ENCODE results near the gene ZFP36L1.
"Not testable (repeated sequence)": the region's sequence is repeated elsewhere in the genome, so short reads cannot be mapped to it uniquely, and the experiment has no call there.

The ZFP36L1 gene

DNA sequence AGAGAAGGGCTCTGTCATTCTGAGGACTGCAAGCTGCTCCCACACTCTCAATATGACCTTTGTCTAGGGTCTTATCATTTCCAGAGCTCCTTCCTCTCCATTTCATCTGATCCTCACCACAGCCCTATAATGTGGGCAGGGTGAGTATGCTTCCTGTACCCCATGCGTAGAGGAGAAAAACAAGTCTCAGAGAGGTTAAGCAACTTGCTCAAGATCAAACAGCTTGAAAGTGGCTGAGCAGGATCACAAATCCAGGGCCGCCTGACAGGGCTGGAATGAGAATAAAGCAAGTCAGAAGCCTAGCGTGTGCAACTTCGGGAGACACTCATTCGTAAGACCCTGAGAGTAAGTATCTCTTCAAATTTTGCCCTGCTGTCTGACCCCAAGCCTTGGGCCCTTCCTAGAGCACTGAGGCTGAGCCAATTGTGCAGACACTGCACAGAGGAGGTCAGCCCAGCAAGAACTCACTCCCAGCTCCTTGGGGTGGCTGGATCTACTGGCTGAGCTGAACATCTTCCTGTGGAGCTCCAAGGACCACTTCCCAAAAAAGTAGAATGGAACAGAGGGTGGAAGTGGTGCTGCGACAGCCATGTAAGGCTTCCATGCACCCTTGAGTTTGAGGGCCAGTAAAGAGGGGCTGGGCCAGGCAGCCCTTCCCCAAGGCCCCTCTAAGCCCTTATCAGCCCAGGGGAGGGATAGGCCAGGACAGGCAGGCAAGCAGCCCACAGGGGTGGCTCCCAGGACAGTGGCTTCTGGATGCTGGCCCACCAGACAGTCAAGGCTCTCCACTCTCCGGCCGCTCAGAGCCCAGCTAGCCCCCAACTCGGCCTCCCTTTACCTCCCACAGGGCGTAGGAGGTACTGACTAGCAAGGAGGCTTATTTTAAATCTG lies 10.5 kb downstream of the ZFP36L1 start:
- no peak for DNase-seq

DNA sequence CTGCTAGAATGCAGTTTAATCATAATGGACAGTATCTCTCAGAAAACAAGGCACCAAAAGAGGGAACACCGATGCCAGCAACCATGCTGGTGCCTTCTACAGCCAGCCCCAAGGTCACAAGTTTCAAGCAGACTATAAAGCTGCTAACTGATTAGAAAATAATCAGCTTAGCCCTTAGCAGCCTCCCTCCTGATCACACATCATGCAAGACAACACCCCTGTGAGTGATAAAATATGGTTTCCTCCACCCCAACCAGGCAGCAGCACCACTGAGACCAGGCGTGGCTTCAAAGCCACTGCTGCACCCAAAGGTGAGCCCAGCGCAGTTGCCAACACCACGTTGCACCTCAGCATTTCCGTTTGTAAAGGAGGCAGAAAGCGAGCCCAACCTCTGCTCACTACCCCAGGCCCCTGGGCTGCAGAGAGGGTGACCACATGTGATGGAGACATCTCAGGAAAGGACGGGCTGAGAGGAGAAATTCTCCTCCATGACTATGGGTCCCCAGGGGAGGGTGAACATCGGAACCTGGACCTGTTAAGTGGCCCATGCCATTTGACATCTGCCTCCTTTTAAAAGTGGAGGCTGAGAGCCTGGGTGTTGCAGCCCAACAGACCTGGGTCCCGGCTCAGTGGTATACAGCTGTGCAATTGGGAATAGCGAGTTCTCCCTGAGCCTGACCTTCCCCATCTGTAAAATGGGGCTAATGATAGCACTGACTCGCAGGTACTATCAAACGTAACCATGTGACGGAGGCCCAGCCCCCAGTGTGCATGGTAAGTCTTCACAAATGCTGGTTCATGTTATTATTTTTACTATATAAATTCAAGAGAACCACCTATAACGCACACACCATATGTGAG lies 11.5 kb downstream of the ZFP36L1 start:
- DNase-seq: no peak

DNA sequence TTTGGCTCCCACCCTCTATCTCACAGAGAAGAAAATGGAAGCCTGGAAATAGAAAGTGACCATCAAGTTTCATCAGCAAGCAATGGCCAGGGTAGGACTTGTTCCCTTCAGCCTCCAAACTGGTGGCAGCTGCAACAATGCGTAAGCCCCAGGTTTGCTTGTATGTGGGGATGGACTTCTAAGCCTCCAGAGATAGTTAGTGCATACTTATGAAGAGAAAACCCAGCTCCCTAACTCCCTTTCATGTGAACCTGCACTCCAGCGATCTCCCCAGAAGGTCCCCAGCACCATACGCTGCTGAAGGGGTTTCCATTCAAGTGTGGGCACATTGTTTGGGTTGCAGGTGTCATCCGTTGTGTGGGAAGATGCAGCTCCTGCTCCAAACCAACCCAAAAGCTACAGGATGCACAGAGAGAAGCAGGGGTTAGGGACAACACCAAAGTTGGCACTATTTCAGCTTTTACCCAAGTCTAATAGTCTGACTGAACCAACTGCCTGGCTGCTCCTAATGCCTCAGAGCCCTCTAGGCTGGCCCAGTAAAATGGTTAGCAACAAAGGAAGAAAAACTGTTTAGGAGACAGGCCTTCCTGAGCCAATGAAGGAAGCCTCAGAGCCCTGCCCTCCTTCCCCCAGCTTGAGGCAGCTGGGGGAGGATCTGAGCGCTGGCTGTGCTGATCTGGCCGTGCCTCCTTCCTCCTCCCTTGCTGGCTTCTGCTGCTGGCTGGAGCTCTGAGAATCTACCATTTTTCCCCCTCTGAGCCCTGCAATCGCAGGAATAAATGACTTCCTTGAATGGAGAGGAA lies 12.3 kb downstream of the ZFP36L1 start:
- DNase-seq: no peak

DNA sequence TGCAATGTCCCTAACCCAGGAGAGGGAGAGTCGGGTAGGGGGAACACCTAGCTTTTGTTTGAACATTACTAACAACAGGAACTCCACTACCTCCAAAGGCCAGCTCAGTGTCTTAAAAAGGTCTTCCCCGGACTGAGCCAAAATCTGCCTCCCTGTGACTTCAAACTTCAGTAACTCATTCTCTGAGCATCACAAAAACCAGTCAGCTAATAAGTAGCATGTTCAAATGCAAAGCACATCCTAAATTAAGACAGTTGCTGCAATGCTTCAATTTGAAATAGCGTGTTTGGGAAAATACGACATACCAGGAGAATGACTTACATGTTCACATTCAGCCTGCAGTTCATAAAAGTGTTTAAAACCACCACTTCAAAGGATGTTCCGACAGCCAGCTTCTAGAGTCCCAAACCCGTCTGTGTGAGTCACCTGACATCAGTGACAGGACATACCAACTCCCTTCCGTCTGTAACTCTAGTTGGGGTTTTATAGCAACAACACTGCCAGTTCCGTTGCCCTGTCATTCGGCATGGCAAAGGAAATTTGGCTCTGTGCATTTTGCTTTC lies 13.0 kb downstream of the ZFP36L1 start:
- no peak for DNase-seq

DNA sequence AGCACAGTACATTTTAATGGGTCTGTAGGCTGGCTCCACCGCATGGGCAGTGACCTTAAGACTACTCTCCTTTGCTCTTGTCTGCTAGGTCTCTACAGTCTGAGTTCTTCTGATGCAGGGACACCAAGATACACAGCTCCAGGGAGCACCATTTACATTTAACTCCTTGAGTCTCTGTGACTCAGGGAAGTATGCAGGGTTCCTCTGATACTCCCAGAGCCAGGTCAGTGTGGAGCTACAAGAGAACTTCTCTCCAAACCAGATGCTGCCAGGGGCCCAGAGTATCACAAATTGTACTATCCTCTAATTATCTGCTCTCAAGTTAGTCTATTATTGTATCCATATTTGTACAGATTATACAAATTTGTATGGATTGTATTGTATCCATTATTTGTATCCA lies 15.2 kb downstream of the ZFP36L1 start:
- no peak for DNase-seq

DNA sequence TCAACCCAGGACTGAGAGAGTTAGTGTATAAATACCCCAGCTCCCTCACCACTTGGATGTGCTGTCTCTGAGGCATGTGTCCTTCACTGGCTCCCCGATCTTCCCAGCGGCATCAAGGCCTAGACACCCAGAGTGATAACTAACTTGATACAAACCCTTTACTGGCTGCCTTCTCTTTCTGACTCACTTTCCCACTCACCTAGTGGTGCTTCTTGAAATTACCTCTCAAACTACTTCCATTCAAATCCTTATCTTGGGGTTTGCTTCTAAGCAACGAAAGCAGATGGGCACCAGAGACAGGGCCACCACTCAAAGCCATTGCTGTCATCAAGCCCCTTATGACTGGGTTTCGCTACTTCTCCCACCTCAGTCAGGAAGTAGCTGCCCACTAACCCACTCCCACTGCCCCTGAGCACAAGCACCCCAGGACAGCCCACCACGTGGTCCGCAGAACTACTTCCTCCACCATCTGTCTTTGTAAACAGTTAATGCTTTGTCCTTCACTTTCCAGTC lies 17.2 kb downstream of the ZFP36L1 start:
- no peak for DNase-seq

DNA sequence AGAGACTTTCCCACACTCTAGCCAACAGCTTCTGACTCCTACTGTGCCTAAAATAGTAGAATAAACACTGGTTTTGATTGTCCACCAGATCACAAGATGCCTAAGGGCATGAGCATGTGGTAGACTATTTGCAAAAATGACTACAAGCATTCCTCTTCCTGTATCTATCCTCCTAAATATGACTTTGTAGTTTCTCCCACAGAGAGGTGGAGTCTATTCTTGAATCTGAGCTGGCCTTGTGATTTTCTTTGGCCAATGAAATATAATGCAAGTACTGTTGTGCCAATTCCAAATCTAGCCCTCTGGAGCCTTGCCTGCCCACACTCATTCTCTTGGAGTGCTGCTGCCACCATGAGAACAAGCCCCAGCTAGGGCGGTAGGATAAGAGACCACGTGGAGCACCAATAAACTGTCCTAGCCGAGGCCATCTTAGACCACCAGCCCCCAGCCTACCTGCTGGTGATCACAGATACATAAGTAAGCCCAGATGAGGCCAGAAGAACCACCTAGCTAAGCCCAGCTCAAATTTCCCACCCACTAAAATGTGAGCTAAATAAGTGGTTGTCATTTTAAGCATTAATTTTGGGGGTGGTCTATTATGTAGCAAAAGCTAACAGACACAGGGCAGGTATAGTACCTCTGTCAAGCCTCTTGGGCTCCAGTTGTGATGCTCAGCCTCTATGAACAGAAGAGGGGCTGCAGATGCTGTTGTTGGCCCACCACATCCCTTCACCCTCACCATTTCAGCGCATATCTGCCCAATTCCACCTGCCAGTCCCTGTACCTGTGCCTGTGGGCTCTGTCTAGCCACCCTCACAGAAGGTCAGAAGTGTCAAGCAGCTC lies 17.9 kb downstream of the ZFP36L1 start:
- no peak for DNase-seq

DNA sequence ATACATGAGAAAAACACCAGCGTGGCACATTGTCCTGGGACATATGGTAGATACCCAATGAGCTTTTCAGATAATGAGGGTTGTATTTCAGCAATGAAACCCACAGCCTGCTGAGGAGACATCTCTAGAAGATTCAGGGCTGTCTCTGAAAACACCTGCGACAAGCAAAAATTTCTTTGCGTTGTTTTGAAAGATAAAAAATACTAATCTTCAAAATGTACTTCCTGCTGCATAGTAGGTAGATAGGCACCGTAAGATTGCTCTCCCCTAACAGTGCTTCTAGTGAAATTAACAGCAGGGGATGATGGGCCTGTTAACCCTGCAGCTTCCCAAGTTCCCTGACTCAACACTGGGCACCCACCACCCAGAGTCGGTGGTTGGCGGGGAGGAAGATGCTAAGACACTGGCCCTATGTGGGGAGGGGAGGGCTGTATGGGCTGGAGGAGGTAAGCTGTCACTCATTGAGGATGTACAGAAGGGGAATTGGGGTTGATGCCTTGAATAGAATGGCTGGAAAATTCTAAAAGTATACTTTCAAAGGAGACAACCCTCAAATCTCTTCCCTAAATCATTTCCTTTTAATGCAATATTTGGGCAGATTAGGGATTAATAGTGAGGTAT lies 20.0 kb downstream of the ZFP36L1 start:
- DNase-seq: no peak

DNA sequence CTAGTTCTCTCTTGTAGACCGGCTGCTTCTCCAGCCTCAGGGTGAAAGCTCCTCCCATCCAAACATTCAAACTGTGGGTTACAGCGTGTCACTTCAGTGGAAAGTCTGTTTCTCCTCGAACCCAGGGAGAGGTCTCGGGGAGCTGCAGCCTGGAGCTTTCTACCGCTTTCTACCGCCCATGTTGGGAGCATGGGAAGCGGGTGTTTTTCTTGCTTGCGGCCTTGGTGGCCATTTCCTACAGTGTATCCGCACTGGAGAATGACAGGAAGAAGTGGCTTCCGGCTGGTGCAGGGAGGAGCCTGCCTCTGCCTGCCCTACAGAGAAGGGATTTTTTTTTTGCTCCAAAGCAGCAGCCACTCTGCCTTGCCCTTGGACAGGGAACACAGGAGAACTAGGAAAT lies 21.2 kb downstream of the ZFP36L1 start:
- no peak for DNase-seq

DNA sequence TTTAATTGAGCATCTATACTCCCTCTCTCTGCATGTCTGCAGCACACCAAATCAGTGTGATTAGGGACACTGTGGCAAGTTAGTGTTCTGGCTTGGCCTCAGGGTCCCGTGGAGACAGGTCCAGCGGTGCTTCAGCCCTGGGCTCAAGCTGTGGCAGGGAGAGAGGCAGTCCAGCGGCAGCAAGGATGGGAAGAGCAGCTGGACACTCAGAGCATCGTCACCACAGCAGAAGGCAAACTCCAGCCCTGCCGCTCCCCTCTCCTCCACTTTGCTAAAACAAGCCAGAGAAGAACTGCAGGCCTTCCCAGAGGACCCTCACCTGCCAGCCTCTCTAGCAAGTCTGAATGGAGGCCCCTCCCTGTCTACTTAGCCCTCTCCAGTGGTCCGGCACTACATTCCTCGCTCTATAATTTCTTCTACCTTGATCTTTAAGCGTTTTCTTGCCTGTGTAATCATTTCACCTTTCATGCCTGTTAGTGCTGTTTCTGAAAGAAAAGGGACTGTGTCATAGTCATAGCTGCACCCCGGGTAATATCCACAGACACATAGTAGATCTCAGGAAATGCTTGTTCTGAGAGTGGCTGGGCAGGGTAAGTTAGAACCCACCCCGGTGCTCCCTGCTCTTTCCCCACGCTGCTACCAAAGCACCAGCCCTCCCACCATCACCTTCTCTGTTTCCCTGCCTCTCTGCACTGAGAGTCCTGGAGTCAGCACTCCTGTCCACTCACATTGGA lies 22.1 kb downstream of the ZFP36L1 start:
- DNase-seq: no peak

DNA sequence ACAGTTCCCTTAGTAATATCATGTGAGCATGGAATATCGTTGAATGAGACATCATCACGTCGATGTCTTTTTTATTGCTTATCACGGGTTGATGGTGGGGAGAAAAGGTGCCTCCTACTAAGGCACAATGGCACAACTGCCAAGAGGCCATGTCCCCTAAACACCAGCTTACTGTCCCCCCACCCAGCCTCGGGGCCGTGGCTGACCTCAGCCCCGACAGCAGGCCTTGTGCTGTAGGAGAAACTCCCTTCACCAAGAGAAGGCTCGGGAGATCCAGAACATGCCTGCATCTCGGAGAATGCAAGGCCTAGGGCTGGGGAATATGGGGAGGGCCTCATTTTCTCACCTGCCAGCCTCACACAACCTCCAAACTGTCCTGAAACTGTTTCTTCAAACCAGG lies 22.8 kb downstream of the ZFP36L1 start:
- no peak for DNase-seq

DNA sequence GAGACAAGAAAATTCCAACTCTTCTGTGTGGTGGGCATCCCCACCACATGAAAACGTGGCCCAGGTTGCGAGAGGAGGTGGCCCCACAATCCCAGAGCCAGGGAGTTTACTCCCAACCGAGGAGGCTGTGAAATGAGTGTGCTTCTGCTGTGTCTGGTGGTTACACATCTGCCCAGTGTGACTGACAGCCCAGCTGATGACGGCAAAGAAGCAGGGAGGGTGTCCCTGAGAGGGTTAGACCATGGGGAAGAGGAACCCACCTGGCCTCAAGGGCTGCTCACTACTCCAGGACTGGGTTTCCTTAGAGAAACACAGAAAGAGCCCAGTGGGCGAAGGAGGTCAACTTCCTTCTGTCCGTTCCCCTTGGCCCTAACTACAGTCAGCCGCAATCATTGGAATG lies 24.6 kb downstream of the ZFP36L1 start:
- DNase-seq: no peak

DNA sequence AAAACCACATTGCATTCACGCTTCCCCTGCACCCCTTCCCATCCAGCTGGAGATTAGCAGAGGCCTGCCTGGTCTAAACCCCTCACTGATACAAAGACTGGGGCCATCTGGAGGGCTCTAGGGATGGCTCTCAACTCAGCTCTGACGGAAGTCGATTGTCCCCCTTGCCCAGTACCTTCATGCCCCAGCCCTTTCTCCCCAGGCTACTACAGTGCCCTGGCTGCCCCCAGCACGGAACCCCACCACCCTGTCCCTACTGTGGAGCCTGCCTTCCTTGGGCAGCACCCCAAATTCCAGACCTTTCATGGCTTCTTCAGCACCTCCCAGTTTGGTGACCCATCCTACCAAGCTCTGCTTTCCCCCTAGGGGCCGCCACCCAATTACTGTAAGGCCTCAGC lies 25.6 kb downstream of the ZFP36L1 start:
- no peak for DNase-seq

DNA sequence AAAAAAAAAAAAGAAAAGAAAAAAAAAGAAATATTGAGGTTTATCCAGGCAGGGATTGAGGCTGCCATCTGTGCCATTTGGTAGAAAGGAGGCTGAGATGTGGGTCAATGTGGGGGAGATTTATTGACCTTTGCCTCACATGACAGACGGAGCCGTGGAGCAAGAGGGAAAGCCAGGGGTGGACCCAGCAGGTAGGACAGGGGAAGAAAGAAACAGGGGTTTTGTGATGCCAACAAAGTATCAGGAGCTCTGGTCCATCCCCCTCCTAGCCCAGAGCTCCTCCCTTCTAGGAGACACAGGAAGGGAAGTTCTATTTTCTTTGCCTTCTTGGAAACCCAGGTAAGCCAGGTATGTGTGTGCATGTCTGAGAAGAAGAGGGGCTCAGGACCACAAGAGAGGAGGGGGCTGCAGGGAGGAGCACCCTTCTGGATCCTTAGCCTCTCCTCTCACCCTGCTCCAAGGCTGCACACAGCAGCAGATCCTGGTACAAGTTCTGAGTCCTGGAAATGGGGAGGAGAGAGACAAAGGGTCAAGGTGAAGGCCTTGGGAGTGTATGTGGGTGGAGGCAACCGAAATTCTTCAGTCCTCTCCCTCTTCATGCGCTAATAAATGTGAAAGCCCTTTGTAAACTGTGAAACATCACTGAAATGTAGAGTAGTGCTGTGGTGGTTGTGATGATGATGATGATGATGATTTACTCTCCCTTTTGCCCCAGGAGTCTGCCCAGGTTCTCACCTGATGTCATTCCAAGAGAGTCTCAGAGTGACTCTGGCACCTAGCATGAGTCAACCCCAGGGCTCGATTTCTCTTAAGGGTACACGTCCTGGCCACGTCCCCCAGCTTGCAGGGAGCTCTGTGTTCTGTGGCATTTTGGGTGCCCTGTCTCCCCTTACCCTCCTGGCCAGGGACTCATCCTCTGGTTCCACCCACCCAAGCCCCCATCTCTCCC lies 26.3 kb downstream of the ZFP36L1 start:
- no peak for DNase-seq

DNA sequence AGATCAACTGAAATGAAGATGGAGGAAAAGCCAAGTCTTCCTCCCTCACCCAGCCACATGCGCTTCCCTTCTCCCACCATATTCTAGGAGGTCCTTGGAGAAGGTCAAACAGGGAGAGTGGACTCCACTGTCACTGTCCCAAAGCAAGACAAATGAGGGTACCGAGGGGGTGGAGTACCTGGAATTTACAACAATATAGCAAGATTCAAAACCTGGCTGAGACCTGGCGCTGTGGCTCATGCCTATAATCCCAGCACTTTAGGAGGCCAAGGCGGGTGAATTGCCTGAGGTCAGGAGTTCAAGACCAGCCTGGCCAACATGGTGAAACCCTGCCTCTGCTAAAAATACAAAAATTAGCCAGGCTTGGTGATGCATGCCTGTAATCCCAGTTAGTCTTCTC lies 29.0 kb downstream of the ZFP36L1 start:
- not testable (repeated sequence) for DNase-seq

DNA sequence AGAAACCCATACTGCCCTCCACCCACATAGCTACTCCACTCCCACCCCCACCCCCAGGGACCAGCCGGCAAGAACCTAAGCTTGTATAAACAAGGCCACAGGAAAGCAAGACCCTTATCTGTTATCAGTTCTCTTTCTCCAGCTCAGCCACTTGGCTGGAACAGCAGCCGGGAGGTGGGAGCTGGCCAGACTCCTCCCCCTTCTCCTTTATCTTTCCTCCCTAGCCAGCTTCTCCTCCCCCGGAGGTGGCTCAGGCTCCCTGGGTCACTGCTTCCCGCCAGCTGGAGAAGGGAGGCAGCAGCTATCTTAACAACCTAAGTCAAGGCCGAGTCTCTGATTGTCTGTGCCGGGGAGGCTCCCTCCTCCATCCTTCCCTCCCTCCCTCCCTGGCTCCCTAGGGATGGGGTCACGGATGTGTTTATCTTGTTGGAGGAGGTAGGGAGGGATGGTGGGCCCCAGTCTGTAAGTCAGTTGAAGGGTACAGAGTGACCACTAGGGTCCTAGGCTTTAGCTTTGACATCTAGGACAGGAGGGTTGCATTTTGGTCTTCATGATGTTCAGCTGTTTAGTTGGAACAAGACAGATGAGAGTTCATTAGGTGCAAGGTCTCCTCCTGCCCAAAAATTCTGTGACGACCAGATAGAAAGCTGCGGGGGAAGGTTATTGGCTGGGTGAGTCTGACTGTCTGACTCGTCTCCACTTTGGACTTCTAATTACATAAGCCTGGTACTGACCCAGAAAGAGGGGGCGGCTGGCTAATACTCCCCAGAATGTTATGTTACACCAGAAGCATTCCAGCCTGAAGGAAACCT lies 29.7 kb downstream of the ZFP36L1 start:
- DNase-seq: no peak

DNA sequence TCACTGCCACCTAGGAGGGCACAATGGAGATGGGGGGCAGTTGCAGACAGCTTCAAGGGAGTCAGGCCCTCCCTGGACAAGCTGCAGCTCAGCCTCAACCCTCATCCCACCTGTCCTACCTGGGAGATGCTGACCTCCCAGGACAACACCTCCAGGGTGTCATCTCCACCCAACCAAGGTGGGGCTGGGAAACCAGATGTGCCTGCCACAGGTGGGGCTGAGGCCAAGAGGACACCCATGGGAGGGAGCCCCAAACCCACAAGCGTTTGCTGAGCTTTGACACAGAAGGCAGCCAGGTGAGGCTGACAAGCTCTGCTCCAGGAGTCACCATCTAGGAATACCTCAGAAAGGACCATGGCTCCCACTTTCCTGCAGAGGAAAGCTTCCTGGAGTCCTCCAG lies 31.5 kb downstream of the ZFP36L1 start:
- no peak for DNase-seq

DNA sequence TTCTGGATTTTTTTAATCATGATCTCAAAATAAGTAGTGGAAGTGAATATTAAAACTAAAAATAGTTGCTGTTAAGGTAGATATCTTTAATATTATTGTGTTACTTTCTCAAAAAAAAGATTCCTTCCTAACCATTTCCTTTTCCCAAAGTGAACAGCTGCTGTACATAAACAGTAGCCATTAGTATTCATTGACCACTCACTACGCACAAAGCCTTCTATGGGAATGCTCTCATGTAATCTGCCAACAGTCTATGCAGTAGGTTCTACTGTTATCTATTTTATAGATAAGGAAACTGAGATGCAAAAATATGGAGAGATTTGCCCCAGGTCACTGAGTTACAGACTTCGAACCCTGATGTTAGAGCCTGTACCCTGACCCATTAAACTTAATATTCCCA lies 32.1 kb downstream of the ZFP36L1 start:
- DNase-seq: no peak
